Measurements from ENCODE around the gene ENTREP1. TPM values are rescaled to one million over a fixed set of nuclear protein-coding genes. Genes with fewer than 3 reads are reported as not detected.

ENTREP1 gene
- total and polyA plus RNA-seq, 2 of the 4 experiments (the other 2 are of a cell fraction), result not detected

DNA sequence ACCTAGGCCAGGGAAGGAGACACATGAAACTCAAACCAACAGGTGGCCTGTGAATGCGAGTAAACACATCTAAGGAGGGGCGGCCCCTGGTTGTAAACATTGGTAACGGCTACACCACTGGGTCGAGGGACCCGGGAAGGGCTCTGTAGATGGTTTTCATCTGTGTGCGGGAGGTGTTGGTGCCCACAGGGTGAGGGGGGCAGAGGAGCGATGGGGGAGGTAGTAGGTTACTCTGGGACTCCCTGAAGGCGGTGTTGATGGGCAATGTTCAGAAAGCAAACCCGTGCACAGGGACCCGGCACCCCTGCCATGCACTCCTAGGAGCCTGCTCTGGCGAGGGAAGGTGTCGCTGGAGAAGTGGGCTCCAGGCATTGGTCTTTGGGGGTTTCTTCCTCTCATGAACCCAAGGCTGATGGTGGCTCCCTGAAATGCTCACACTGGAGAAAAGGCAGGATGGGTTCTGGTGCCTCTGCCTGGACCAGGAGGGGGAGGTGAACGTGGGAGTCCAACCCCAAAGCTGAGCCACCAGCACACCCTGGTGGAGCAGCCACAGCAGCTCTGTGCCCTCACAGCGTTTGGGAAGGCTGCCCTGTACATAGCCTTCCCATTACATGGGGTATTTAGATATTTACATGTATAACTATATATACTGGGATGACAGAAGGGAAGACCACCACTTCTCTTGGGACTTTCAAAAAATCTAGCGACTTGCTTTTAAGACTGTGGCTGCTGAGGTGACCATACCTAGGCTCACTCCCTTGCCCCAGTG is 103.2 kb downstream of the ENTREP1 start:
- Histone ChIP-seq H3K27me3 (ENCODE audit: control insufficient read depth, insufficient read depth, low read length) (no peaks in the 10 kb centered on the region), H2BK5ac (ENCODE audit: low read depth, low read length, poor library complexity, severe bottlenecking) (no peak overlapping the region), H3K23ac (ENCODE audit: low read depth, low read length) (no peak overlapping the region), H3K9me1 (ENCODE audit: insufficient read depth, low read length) (0 out of 2 replicates have a peak, but pooled peaks cover 3% of the 10 kb centered on the region), H2BK120ac (ENCODE audit: low read depth, low read length) (no peak overlapping the region), H3K4me1 (ENCODE audit: control insufficient read depth, insufficient read depth, low read length) (no peaks in the 10 kb centered on the region; the same call in 1 of the 2 replicates), H3K4me2 (ENCODE audit: low read depth, low read length) (no peak overlapping the region), H3K18ac (ENCODE audit: low read depth, low read length) (no peak overlapping the region), H4K91ac (ENCODE audit: insufficient read depth, low read depth, low read length) (no peak overlapping the region), H4K8ac (ENCODE audit: low read depth in 2 of 2, low read length in 2 of 2) (no peak overlapping the region), H2AFZ (replicated peaks; ENCODE audit: low read length, poor library complexity) (no peak overlapping the region), H2AK5ac (ENCODE audit: low read depth, low read length) (no peak overlapping the region), H2BK20ac (ENCODE audit: low read depth, low read length) (no peak overlapping the region), H3K79me1 (ENCODE audit: low read depth in 1 of 2, low read length in 2 of 2) (no peaks in the 10 kb centered on the region), H3K36me3 (ENCODE audit: control insufficient read depth, insufficient read depth, low read length) (no peaks in the 10 kb centered on the region), H3K9ac (ENCODE audit: low read depth, low read length) (no peak overlapping the region), H3K14ac (replicated peaks; ENCODE audit: low read depth, low read length) (no peak overlapping the region), H3K56ac (ENCODE audit: extremely low read depth, insufficient read depth, low read length) (no peak overlapping the region), H3K4ac (ENCODE audit: low read depth, low read length) (no peak overlapping the region), H4K20me1 (ENCODE audit: insufficient read depth, low read length) (no peaks in the 10 kb centered on the region), H3K27ac (ENCODE audit: insufficient read depth, low read length) (no peak overlapping the region), H3K9me3 (ENCODE audit: control insufficient read depth, insufficient read depth, low read length) (no peaks in the 10 kb centered on the region), H2BK15ac (ENCODE audit: low read depth, low read length) (no peak overlapping the region), H2AK9ac (replicated peaks; ENCODE audit: low read depth, low read length, poor library complexity) (no peak overlapping the region), H4K5ac (ENCODE audit: low read depth, low read length) (no peak overlapping the region), H3K4me3 (ENCODE audit: insufficient read depth, low read depth, low read length) (no peak overlapping the region)
- no peak for TF ChIP-seq NFE2L2 (IDR thresholded peaks at IDR 0.05; ENCODE audit: low read depth, low read length)
- TF ChIP-seq, protein P1, sequence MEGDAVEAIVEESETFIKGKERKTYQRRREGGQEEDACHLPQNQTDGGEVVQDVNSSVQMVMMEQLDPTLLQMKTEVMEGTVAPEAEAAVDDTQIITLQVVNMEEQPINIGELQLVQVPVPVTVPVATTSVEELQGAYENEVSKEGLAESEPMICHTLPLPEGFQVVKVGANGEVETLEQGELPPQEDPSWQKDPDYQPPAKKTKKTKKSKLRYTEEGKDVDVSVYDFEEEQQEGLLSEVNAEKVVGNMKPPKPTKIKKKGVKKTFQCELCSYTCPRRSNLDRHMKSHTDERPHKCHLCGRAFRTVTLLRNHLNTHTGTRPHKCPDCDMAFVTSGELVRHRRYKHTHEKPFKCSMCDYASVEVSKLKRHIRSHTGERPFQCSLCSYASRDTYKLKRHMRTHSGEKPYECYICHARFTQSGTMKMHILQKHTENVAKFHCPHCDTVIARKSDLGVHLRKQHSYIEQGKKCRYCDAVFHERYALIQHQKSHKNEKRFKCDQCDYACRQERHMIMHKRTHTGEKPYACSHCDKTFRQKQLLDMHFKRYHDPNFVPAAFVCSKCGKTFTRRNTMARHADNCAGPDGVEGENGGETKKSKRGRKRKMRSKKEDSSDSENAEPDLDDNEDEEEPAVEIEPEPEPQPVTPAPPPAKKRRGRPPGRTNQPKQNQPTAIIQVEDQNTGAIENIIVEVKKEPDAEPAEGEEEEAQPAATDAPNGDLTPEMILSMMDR (conservative IDR thresholded peaks at IDR 0.05; ENCODE audit: low read depth, low read length), result no peak
- no peak for TF ChIP-seq FOS (IDR thresholded peaks at IDR 0.05; ENCODE audit: low read depth, low read length)
- no peak for TF ChIP-seq CHD1 (IDR thresholded peaks at IDR 0.05; ENCODE audit: low read depth, low read length)
- no peak for TF ChIP-seq RFX5 (IDR thresholded peaks at IDR 0.05; ENCODE audit: low read depth, low read length)
- no peak for TF ChIP-seq SMC3 (IDR thresholded peaks at IDR 0.05; ENCODE audit: low read depth, low read length)
- TF ChIP-seq BHLHE40 (IDR thresholded peaks at IDR 0.05; ENCODE audit: low read depth, low read length), result no peak
- TF ChIP-seq RAD21 (IDR thresholded peaks at IDR 0.05; ENCODE audit: low read length), result no peak
- TF ChIP-seq MXI1 (IDR thresholded peaks at IDR 0.05; ENCODE audit: borderline replicate concordance, low read depth, low read length), result no peak
- dilution Hi-C loops (cut with HindIII; ENCODE audit: low sequenced_read_pairs, unreplicated experiment) (no loop called here), in situ Hi-C loops (cut with MboI; ENCODE audit: low sequenced_read_pairs) (loop anchor here (10.0 kb wide), 1 partner anchor 797 kb away; no protein-coding TSS in a partner anchor), intact Hi-C loops (cut with micrococcal nuclease) (loop anchor here (10.0 kb wide), 1 partner anchor 687 kb away; no protein-coding TSS in a partner anchor)
- ChIA-PET POLR2A (ENCODE audit: unreplicated experiment) (no interaction called here), CTCF (no interaction called here)
- BruUV-seq (replicated peaks), result no TSS peak
- WGBS, 2 experiments (ENCODE audit: extremely low coverage in 2 of 2, insufficient read length in 1 of 2), result 100% methylated on average over 3 of the region's 15 CpGs; no CpG with 5 or more reads in 1 of the 2 experiments
- DNase-seq (no peak), ATAC-seq (ENCODE audit: low read depth) (no peak)

Data from IMR-90 (cell line).